Endothelial cell (in vitro differentiated cells): ENCODE measurements around the gene CMSS1. TPM values are rescaled to one million over a fixed set of nuclear protein-coding genes. Genes with fewer than 3 reads are reported as not detected.

Source experiments
- DNase-seq: peaks from one replicate; pipeline ENCODE4 v3.0.0; 2021; ENCODE audit warnings: low spot score
- H3K27ac Mint-ChIP-seq: one replicate; pipeline ENCODE4 v1.8.0; 2021; ENCODE audit warnings: mixed read lengths, inconsistent platforms; ENCODE audit not compliant: unreplicated experiment
- H3K27me3 Mint-ChIP-seq: one replicate; pipeline ENCODE4 v1.8.0; 2021; ENCODE audit warnings: mild to moderate bottlenecking, moderate library complexity, mixed read lengths, inconsistent platforms; ENCODE audit not compliant: unreplicated experiment
- H3K36me3 Mint-ChIP-seq: one replicate; pipeline ENCODE4 v1.8.0; 2021; ENCODE audit warnings: mild to moderate bottlenecking, low read depth, mixed read lengths, inconsistent platforms; ENCODE audit not compliant: unreplicated experiment
- H3K4me1 Mint-ChIP-seq: one replicate; pipeline ENCODE4 v1.8.0; 2021; ENCODE audit warnings: mild to moderate bottlenecking, mixed read lengths, inconsistent platforms; ENCODE audit not compliant: unreplicated experiment
- H3K4me3 Mint-ChIP-seq: one replicate; pipeline ENCODE4 v1.8.0; 2021; ENCODE audit warnings: mild to moderate bottlenecking, mixed read lengths, inconsistent platforms; ENCODE audit not compliant: unreplicated experiment
- H3K9me3 Mint-ChIP-seq: one replicate; pipeline ENCODE4 v1.8.0; 2021; ENCODE audit warnings: mixed read lengths, inconsistent platforms; ENCODE audit not compliant: unreplicated experiment
- total RNA-seq: library from RNA; stranded (reverse); fragmentation: NEBNext Ultra II Directional; extraction: Animal tissue kit (Norgen Biotek cat#: 25700); gene quantifications from one replicate; pipeline ENCODE4 v1.2.1, GENCODE V29; 2021; ENCODE audit not compliant: unreplicated experiment
- TF ChIP-seq, protein P1 (sequence below): fragments of 200-600 bp; sonication (generic); IDR thresholded peaks from one replicate; pipeline ENCODE4 v1.5.0; 2021; ENCODE audit warnings: antibody characterized with exemption; ENCODE audit not compliant: unreplicated experiment

The CMSS1 gene
- total RNA-seq, 1 donor from 2014 or later: 25.8 TPM

GRCh38 chr3:100042166-100042981 lies 224.7 kb downstream of the CMSS1 start:
- H3K9me3 Mint-ChIP-seq: no peaks in the 10 kb centered on the region
- no peak overlapping the region for H3K4me3 Mint-ChIP-seq
- H3K27me3 Mint-ChIP-seq: no peaks in the 10 kb centered on the region
- peaks cover 14% of the 10 kb centered on the region for H3K4me1 Mint-ChIP-seq
- H3K36me3 Mint-ChIP-seq: no peaks in the 10 kb centered on the region
- H3K27ac Mint-ChIP-seq: no peak overlapping the region
- TF ChIP-seq, protein P1, sequence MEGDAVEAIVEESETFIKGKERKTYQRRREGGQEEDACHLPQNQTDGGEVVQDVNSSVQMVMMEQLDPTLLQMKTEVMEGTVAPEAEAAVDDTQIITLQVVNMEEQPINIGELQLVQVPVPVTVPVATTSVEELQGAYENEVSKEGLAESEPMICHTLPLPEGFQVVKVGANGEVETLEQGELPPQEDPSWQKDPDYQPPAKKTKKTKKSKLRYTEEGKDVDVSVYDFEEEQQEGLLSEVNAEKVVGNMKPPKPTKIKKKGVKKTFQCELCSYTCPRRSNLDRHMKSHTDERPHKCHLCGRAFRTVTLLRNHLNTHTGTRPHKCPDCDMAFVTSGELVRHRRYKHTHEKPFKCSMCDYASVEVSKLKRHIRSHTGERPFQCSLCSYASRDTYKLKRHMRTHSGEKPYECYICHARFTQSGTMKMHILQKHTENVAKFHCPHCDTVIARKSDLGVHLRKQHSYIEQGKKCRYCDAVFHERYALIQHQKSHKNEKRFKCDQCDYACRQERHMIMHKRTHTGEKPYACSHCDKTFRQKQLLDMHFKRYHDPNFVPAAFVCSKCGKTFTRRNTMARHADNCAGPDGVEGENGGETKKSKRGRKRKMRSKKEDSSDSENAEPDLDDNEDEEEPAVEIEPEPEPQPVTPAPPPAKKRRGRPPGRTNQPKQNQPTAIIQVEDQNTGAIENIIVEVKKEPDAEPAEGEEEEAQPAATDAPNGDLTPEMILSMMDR: no peak
- DNase-seq: no peak

GRCh38 chr3:100043271-100043670 lies 225.6 kb downstream of the CMSS1 start:
- Mint-ChIP-seq H3K9me3 (no peaks in the 10 kb centered on the region), H3K4me1 (peaks cover 17% of the 10 kb centered on the region), H3K27me3 (no peaks in the 10 kb centered on the region), H3K36me3 (no peaks in the 10 kb centered on the region), H3K27ac (no peak overlapping the region), H3K4me3 (no peak overlapping the region)
- TF ChIP-seq, protein P1: no peak
- DNase-seq: no peak

DNA sequence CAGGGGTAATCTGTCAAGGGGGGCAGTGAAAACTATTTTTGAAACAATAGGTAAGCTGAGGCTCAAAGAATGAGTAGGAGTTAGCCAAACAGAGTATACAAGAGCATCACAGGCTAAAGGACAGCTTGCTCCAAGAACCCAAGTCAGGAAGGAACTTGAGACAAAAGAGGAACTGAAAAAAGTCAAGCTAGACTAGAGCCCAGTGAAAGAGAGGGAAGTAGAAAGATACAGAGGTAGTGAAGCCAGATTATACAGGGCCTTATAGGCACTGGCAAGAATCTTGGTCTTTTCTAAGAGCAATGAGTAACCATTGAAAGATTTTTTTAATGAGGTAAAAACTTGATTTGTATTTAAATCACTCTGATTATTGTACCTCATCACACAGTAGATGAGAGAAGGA lies 226.7 kb downstream of the CMSS1 start:
- Mint-ChIP-seq H3K36me3 (no peaks in the 10 kb centered on the region), H3K27ac (no peak overlapping the region), H3K4me1 (peaks cover 17% of the 10 kb centered on the region), H3K9me3 (no peaks in the 10 kb centered on the region), H3K27me3 (no peaks in the 10 kb centered on the region), H3K4me3 (no peak overlapping the region)
- TF ChIP-seq, protein P1: no peak
- no peak for DNase-seq

DNA sequence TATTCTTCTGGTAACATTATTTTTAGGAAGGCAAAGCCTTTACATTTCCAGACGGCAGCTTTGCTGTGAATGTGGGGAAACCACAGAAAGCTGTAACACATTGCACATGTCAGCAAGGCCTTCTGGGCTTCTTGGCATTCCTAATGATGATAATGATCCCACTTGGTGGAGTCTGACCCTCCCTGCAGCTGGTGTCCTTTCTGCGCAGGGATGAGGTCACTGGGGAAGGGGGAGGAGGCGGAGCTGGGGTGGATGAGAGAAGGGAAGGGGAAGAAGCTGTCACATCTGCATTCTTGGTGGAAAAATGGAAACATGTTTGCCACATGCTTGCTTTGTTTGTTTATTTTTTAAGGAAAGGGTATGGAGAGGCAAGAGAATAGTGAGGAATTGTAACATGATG lies 228.0 kb downstream of the CMSS1 start:
- Mint-ChIP-seq H3K36me3 (no peaks in the 10 kb centered on the region), H3K27me3 (no peaks in the 10 kb centered on the region), H3K27ac (no peak overlapping the region), H3K4me3 (no peak overlapping the region), H3K9me3 (no peaks in the 10 kb centered on the region), H3K4me1 (peaks cover 17% of the 10 kb centered on the region)
- TF ChIP-seq, protein P1: no peak
- no peak for DNase-seq

DNA sequence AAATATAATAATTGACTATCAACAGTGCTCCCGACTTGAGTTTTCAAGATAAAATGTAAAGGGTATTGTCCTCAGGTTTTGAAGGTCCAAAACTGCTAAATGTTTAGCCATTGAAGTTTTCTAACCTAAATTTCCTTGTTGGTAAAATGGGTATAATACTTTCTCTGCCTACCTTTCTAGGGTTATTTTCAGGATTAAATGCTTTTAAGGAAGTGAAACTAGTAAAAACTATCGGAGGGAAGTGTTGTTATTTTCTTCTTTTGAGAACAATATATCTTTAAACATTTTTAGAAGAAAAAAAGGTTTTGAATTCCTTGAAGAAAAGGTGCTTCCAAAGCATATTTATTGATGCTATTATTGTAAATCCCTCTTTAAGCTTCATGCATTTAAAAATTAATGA lies 229.3 kb downstream of the CMSS1 start:
- Mint-ChIP-seq H3K27me3 (no peaks in the 10 kb centered on the region), H3K27ac (no peak overlapping the region), H3K36me3 (no peaks in the 10 kb centered on the region), H3K4me3 (no peak overlapping the region), H3K9me3 (no peaks in the 10 kb centered on the region), H3K4me1 (peaks cover 17% of the 10 kb centered on the region)
- TF ChIP-seq, protein P1: no peak
- DNase-seq: no peak
